Measurements from ENCODE around the gene HS2ST1.

Gene HS2ST1

GRCh38 chr1:87143413-87144135 lies 229.1 kb downstream of the HS2ST1 start (continued):
- TF ChIP-seq ZNF704 (tag by site-specific recombination; IDR thresholded peaks at IDR 0.05) = no peak
- no peak for TF ChIP-seq ZBTB48 (tag by site-specific recombination; IDR thresholded peaks at IDR 0.05)
- no peak for TF ChIP-seq ZNF211 (tag by site-specific recombination; IDR thresholded peaks at IDR 0.05; ENCODE audit: low read depth)
- no peak for TF ChIP-seq ZBTB21 (tag by site-specific recombination; IDR thresholded peaks at IDR 0.05)

GRCh38 chr1:87144316-87144895 lies 230.0 kb downstream of the HS2ST1 start:
- POLR2A ChIA-PET = no interaction called here
- CTCF ChIA-PET = interaction anchor here (0.6 to 0.7 kb wide), 2 partner anchors 39 to 45 kb away, joined by 3 to 4 read pairs; no protein-coding TSS in a partner anchor

DNA sequence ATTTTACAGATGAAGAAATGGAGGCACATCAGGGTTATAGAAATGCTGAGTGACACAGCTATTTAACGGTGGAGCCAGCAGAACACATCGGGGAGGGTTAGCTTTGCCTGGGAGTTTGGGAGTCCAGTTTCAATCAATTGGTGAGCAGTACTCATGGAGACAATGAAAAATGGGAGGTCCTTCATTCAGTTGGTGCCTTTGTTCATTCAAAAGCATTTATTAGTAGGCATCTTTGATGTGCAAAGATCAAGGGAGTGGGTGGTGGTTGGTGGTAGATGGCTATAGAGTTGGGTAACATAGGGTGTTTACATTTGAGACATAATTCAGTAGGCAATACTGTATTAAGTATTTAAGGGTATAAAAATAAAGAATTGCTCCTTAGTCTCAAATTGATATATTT lies 230.5 kb downstream of the HS2ST1 start:
- no peak overlapping the region for H3K4me3 ChIP-seq (ENCODE audit: low read depth, low read length)
- ChIA-PET CTCF (interaction anchor here (0.6 to 0.7 kb wide), 2 partner anchors 39 to 45 kb away, joined by 3 to 4 read pairs; no protein-coding TSS in a partner anchor), POLR2A (no interaction called here)
- TF ChIP-seq, protein P1, sequence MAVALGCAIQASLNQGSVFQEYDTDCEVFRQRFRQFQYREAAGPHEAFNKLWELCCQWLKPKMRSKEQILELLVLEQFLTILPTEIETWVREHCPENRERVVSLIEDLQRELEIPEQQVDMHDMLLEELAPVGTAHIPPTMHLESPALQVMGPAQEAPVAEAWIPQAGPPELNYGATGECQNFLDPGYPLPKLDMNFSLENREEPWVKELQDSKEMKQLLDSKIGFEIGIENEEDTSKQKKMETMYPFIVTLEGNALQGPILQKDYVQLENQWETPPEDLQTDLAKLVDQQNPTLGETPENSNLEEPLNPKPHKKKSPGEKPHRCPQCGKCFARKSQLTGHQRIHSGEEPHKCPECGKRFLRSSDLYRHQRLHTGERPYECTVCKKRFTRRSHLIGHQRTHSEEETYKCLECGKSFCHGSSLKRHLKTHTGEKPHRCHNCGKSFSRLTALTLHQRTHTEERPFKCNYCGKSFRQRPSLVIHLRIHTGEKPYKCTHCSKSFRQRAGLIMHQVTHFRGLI (tag by site-specific recombination; IDR thresholded peaks at IDR 0.05) = no peak
- TF ChIP-seq ZNF791 (tag by site-specific recombination; IDR thresholded peaks at IDR 0.05) = no peak
- H3K27ac ChIP-seq (ENCODE audit: extremely low read depth, low read depth, low read length) = no peak overlapping the region
- no peaks in the 10 kb centered on the region for H3K4me1 ChIP-seq (ENCODE audit: control insufficient read depth, insufficient read depth, low read length)
- H3K9me3 ChIP-seq (ENCODE audit: control insufficient read depth, insufficient read depth, low read depth, low read length) = no peaks in the 10 kb centered on the region
- no peaks in the 10 kb centered on the region for H3K36me3 ChIP-seq (ENCODE audit: control insufficient read depth in 2 of 2, insufficient read depth in 1 of 2, low read length in 2 of 2)

More at GRCh38 chr1:87144316-87144895, 230.0 kb downstream of the HS2ST1 start:
- Histone ChIP-seq H3K4me1 (ENCODE audit: control insufficient read depth, insufficient read depth, low read length) (no peaks in the 10 kb centered on the region), H3K4me3 (ENCODE audit: low read depth, low read length) (no peak overlapping the region), H3K27ac (ENCODE audit: extremely low read depth, low read depth, low read length) (no peak overlapping the region), H3K36me3 (ENCODE audit: control insufficient read depth in 2 of 2, insufficient read depth in 1 of 2, low read length in 2 of 2) (no peaks in the 10 kb centered on the region), H3K9me3 (ENCODE audit: control insufficient read depth, insufficient read depth, low read depth, low read length) (no peaks in the 10 kb centered on the region)
- TF ChIP-seq ZNF830 (tag by site-specific recombination; IDR thresholded peaks at IDR 0.05; ENCODE audit: low read depth) = no peak
- TF ChIP-seq ZNF785 (tag by site-specific recombination; IDR thresholded peaks at IDR 0.05) = no peak
- TF ChIP-seq ZSCAN16 (tag by site-specific recombination; IDR thresholded peaks at IDR 0.05) = no peak
- TF ChIP-seq ZNF561 (tag by site-specific recombination; IDR thresholded peaks at IDR 0.05; ENCODE audit: borderline replicate concordance) = no peak
- no peak for TF ChIP-seq ZNF558 (tag by site-specific recombination; IDR thresholded peaks at IDR 0.05)
- TF ChIP-seq ZNF747 (tag by site-specific recombination; IDR thresholded peaks at IDR 0.05) = no peak

- H3K4me3 ChIP-seq (ENCODE audit: low read depth, low read length) = no peak overlapping the region
- ChIA-PET POLR2A (no interaction called here), CTCF (interaction anchor here (0.7 to 1.0 kb wide), 2 partner anchors 15 to 171 kb away, joined by 3 to 4 read pairs; no protein-coding TSS in a partner anchor)
- H3K36me3 ChIP-seq (ENCODE audit: control insufficient read depth in 2 of 2, insufficient read depth in 1 of 2, low read length in 2 of 2) = no peaks in the 10 kb centered on the region
- no peaks in the 10 kb centered on the region for H3K9me3 ChIP-seq (ENCODE audit: control insufficient read depth, insufficient read depth, low read depth, low read length)
- no peaks in the 10 kb centered on the region for H3K4me1 ChIP-seq (ENCODE audit: control insufficient read depth, insufficient read depth, low read length)
- no peak for TF ChIP-seq ZNF501 (tag by site-specific recombination; IDR thresholded peaks at IDR 0.05)
- peak; percentile 42; the same call in 1 of the 2 replicates for TF ChIP-seq ZNF513 (tag by site-specific recombination; IDR thresholded peaks at IDR 0.05)
- H3K27ac ChIP-seq (ENCODE audit: extremely low read depth, low read depth, low read length) = no peak overlapping the region
These were observed 232.1 kb downstream of the HS2ST1 start for GRCh38 chr1:87146538-87146937.
